SH-SY5Y (cell line): ENCODE results near the gene MMP17.

ENCODE experiments used
- GATA2 ChIP-seq: IDR thresholded peaks from 2 replicates; pipeline ENCODE4 v1.6.1; 2011; ENCODE audit warnings: mild to moderate bottlenecking, low read depth, low read length
- GATA3 ChIP-seq: IDR thresholded peaks from 2 replicates; pipeline ENCODE4 v1.6.1; 2011; ENCODE audit warnings: low read depth, mild to moderate bottlenecking, low read length, moderate library complexity

The MMP17 gene

DNA sequence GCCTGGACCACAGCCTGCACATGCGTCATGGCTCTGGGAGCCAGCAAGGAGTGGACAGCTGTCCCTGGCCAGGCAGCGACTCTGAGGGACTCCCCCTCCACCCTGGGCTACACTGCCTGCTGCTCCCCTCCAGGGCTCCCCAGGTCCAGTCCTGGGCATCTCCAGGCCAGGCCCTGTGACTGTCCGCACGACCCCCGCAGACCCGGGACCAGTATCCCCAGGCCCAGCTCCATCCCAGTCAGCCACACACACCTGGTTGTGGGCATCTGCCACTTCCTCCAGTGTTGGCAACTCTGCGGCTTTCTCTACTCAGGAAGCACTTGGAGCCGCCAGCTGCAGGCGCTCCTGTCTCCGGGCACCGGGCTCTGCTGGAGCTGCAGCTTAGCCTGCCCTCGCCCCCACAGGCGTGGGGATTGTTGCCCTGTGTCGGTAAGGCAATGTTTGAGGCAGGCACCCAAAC, 68.6 kb downstream of the MMP17 start:
- TF ChIP-seq GATA2 (no peak), GATA3 (no peak)

DNA sequence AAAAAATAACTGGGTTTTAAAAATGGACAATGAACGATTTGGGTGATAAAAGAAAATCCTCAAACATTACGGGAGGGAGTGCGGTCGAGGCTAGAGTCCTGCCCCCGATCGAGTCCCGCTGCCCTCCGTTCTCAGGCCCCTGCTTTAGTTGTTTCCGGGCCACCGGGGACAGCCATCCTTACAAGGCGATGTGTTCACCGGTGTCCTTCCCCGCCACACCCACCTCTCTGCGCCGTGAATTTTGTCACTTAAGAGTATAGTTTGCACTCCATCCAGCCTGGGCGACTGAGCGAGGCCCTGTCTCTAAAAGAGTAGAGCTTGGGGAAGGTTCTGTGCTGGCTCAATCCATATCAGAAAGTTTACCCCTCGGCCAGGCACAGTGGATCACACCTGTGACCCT, 69.1 kb downstream of the MMP17 start:
- TF ChIP-seq GATA2 = no peak
- TF ChIP-seq GATA3 = no peak

DNA sequence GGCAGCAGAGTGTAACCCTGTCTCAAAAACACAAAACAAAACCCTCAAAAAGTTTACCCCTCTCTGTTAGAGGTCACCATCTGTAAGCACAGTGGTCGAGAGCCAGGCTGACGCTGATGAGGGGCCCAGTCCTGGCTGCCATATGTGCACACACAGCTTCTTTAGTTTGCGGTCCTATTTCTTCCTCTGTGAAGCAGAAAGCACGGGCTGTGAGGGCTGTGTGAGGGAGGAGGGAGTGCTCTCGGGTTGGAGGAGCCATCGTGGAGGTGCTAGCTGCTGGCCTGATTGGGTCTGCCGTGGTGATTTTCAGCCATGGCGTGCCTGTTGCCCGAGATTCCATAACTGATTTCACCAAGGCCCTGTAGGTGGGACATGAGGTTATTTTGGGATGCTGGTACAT, 69.7 kb downstream of the MMP17 start:
- TF ChIP-seq GATA2 (no peak), GATA3 (no peak)

DNA sequence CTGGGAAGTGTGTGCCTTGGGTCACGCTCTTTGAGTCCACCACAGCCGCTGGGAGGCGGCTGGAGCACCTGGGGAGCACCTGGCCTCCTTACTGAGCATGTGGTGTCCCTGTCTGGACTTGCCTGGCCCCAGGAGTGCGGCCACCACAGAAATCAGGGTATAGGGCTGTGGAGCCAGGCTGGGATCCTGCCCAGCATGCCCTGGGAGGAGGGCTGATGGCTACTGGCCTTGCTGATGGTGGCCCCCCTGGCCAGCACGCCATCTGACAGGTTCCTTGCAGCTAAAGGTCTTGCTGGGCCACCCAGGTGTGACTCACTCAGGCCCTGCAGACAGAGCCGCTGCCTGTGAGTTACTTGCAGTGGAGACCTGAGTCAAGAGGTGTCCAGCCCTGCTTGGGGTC, 72.2 kb downstream of the MMP17 start:
- TF ChIP-seq GATA3 = no peak
- TF ChIP-seq GATA2 = no peak
